ENCODE results near the gene PHACTR4.

DNA sequence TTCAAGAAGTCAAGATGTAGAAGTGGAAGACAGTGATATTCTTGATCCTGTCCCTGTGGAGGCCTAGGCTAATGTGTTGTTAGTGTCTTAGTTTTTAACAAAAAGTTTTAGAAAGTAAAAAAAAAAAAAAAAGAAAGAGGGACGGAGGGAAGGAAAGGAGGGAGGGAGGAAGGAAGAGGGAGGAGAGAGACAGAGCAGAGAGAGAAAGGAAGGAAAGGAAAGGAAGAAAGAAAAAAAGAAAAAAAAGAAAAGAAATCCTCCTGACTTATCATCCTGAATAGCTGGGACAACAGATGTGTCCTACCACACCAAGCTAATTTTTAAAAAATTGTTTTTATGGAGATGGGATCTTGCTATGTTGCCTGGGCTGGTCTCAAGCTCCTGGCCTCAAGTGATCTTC, 24.6 kb downstream of the PHACTR4 start:
- TF ChIP-seq, protein P1, sequence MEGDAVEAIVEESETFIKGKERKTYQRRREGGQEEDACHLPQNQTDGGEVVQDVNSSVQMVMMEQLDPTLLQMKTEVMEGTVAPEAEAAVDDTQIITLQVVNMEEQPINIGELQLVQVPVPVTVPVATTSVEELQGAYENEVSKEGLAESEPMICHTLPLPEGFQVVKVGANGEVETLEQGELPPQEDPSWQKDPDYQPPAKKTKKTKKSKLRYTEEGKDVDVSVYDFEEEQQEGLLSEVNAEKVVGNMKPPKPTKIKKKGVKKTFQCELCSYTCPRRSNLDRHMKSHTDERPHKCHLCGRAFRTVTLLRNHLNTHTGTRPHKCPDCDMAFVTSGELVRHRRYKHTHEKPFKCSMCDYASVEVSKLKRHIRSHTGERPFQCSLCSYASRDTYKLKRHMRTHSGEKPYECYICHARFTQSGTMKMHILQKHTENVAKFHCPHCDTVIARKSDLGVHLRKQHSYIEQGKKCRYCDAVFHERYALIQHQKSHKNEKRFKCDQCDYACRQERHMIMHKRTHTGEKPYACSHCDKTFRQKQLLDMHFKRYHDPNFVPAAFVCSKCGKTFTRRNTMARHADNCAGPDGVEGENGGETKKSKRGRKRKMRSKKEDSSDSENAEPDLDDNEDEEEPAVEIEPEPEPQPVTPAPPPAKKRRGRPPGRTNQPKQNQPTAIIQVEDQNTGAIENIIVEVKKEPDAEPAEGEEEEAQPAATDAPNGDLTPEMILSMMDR (IDR thresholded peaks at IDR 0.05): no peak
- TF ChIP-seq POLR2A (IDR thresholded peaks at IDR 0.05) (no peak), POLR2AphosphoS5 (IDR thresholded peaks at IDR 0.05) (no peak), EP300 (IDR thresholded peaks at IDR 0.05) (no peak)

Data from sigmoid colon (tissue), 4 donors.